ENCODE data around the gene KCTD11.

- TF ChIP-seq CTCF (IDR thresholded peaks at IDR 0.05) (no peak), POLR2A (IDR thresholded peaks at IDR 0.05) (no peak)
Measured at GRCh38 chr17:7357381-7357780, 5.4 kb downstream of the KCTD11 start.

Measured in testis (tissue), 2 donors.